Stimulated activated CD8-positive, alpha-beta memory T cell treated with anti-CD3 and anti-CD28 coated beads, Interleukin-2, amount 100 ng/mL, for 1 hour (primary cell): ENCODE results near the gene ZDHHC24.
"Not testable (repeated sequence)": the region's sequence is repeated elsewhere in the genome, so short reads cannot be mapped to it uniquely, and the experiment has no call there.

Experiments used
- DNase-seq, 2 donors: peaks; one replicate each; pipeline ENCODE4 v3.0.0-alpha.2; 2020; ENCODE audit warnings: low read depth in 2 of 2

Gene ZDHHC24

GRCh38 chr11:66544952-66545351, 896 bp downstream of the ZDHHC24 start:
- not testable (repeated sequence) for DNase-seq

GRCh38 chr11:66543263-66544107, 2.4 kb downstream of the ZDHHC24 start:
- DNase-seq: peak; percentile 40 to 41

GRCh38 chr11:66542362-66542761, 3.5 kb downstream of the ZDHHC24 start:
- DNase-seq: no peak

GRCh38 chr11:66541892-66542291, 4.0 kb downstream of the ZDHHC24 start:
- DNase-seq: no peak

- DNase-seq: not testable (repeated sequence)
Measured at GRCh38 chr11:66540598-66540997, 5.2 kb downstream of the ZDHHC24 start.

- DNase-seq: no peak
Measured at GRCh38 chr11:66539870-66540213, 6.0 kb downstream of the ZDHHC24 start.

GRCh38 chr11:66539170-66539869, 6.5 kb downstream of the ZDHHC24 start:
- DNase-seq: no peak

GRCh38 chr11:66532784-66533183, 13.1 kb downstream of the ZDHHC24 start:
- no peak for DNase-seq

- no peak for DNase-seq
Measured at GRCh38 chr11:66531841-66532240, 14.0 kb downstream of the ZDHHC24 start.

GRCh38 chr11:66530927-66531709, 14.7 kb downstream of the ZDHHC24 start:
- DNase-seq: no peak

- DNase-seq: no peak
Measured at GRCh38 chr11:66529655-66530054, 16.2 kb downstream of the ZDHHC24 start.

GRCh38 chr11:66529069-66529468, 16.8 kb downstream of the ZDHHC24 start:
- DNase-seq: no peak

- no peak for DNase-seq
Measured at GRCh38 chr11:66524304-66525040, 21.4 kb downstream of the ZDHHC24 start.

- no peak for DNase-seq
Measured at GRCh38 chr11:66523611-66524010, 22.2 kb downstream of the ZDHHC24 start.

GRCh38 chr11:66510990-66511339, 34.9 kb downstream of the ZDHHC24 start:
- no peak for DNase-seq

- peak; percentile 60 to 69 for DNase-seq
Measured at GRCh38 chr11:66510271-66510989, 35.4 kb downstream of the ZDHHC24 start, which contains the start of gene BBS1. Gene BBS1 (plus strand): TSS chr11:66510635. CDS start chr11:66510660, 25 bp downstream.

- no peak for DNase-seq
Measured at GRCh38 chr11:66509131-66509561, 36.7 kb downstream of the ZDHHC24 start.

GRCh38 chr11:66505276-66505816, 40.5 kb downstream of the ZDHHC24 start:
- no peak for DNase-seq

GRCh38 chr11:66498506-66498905, 47.3 kb downstream of the ZDHHC24 start:
- DNase-seq: no peak

GRCh38 chr11:66497206-66497605, 48.6 kb downstream of the ZDHHC24 start:
- DNase-seq: no peak
